Loucy (cell line): ENCODE results near the gene SCFD2.

Experiments used
- H2AFZ ChIP-seq: fragments of 200-600 bp; sonication (generic); 2 replicates; pipeline ENCODE4 v1.6.0; 2016; ENCODE audit warnings: antibody characterized with exemption, mild to moderate bottlenecking, low read length, moderate library complexity
- H3F3A ChIP-seq: fragments of 200-600 bp; 2 replicates; pipeline ENCODE4 v1.6.0; 2016; ENCODE audit warnings: antibody characterized with exemption, low read depth, mild to moderate bottlenecking
- H3K27me3 ChIP-seq: fragments of 200-600 bp; sonication (generic); 2 replicates; pipeline ENCODE4 v1.6.1; 2014; ENCODE audit warnings: low read length, mild to moderate bottlenecking; ENCODE audit not compliant: insufficient read depth, poor library complexity, severe bottlenecking
- H3K36me3 ChIP-seq: fragments of 200-600 bp; sonication (generic); 2 replicates; pipeline ENCODE4 v1.6.1; 2016; ENCODE audit warnings: low read length; ENCODE audit not compliant: insufficient read depth
- H3K4me1 ChIP-seq: fragments of 200-600 bp; sonication (generic); 2 replicates; pipeline ENCODE4 v1.5.1; 2014; ENCODE audit warnings: low read length, mild to moderate bottlenecking; ENCODE audit not compliant: insufficient read depth, poor library complexity, severe bottlenecking
- H3K4me2 ChIP-seq: fragments of 200-600 bp; sonication (generic); 2 replicates; pipeline ENCODE4 v1.6.0; 2014; ENCODE audit warnings: antibody characterized with exemption, low read length, low read depth, mild to moderate bottlenecking; ENCODE audit not compliant: poor library complexity, severe bottlenecking
- H3K4me3 ChIP-seq: fragments of 200-600 bp; sonication (generic); 2 replicates; pipeline ENCODE4 v1.5.1; 2014; ENCODE audit warnings: low read length, mild to moderate bottlenecking, mixed read lengths; ENCODE audit not compliant: poor library complexity, severe bottlenecking
- H3K79me2 ChIP-seq: fragments of 200-600 bp; sonication (generic); 2 replicates; pipeline ENCODE4 v1.6.1; 2014; ENCODE audit warnings: low read length; ENCODE audit not compliant: insufficient read depth
- H3K9ac ChIP-seq: fragments of 200-600 bp; sonication (generic); 2 replicates; pipeline ENCODE4 v1.6.0; 2014; ENCODE audit warnings: mild to moderate bottlenecking, low read depth, low read length, moderate library complexity; ENCODE audit not compliant: poor library complexity, severe bottlenecking
- H3K9me2 ChIP-seq: fragments of 200-600 bp; sonication (generic); replicated peaks from 2 replicates; pipeline ENCODE4 v1.6.1; 2016; ENCODE audit warnings: low read depth, low read length, mixed read lengths
- H3K9me3 ChIP-seq: fragments of 200-600 bp; sonication (generic); 2 replicates; pipeline ENCODE4 v1.6.1; 2014; ENCODE audit warnings: mild to moderate bottlenecking, antibody characterized with exemption, low read length, low read depth; ENCODE audit not compliant: insufficient read depth
- H4K20me1 ChIP-seq: fragments of 200-600 bp; sonication (generic); 2 replicates; pipeline ENCODE4 v1.6.0; 2014; ENCODE audit warnings: antibody characterized with exemption, low read length, mild to moderate bottlenecking; ENCODE audit not compliant: insufficient read depth, poor library complexity, severe bottlenecking
- CTCF ChIP-seq: fragments of 200-600 bp; sonication (generic); conservative IDR thresholded peaks from 2 replicates; pipeline ENCODE4 v1.5.1; 2014; ENCODE audit warnings: mild to moderate bottlenecking, antibody characterized with exemption, low read length
- EZH2phosphoT487 ChIP-seq: fragments of 200-600 bp; IDR thresholded peaks from 2 replicates; pipeline ENCODE4 v1.6.1; 2018; ENCODE audit warnings: antibody characterized with exemption, mild to moderate bottlenecking, moderate library complexity, borderline replicate concordance

Gene SCFD2

GRCh38 chr4:53151489-53151788 lies 214.4 kb downstream of the SCFD2 start:
- H3K79me2 ChIP-seq: no peaks in the 10 kb centered on the region
- no peaks in the 10 kb centered on the region for H3K36me3 ChIP-seq
- no peaks in the 10 kb centered on the region for H3K4me1 ChIP-seq
- H2AFZ ChIP-seq: no peak overlapping the region
- H3F3A ChIP-seq: no peaks in the 10 kb centered on the region
- no peaks in the 10 kb centered on the region for H3K9me3 ChIP-seq
- H3K4me2 ChIP-seq: no peak overlapping the region
- no peaks in the 10 kb centered on the region for H3K27me3 ChIP-seq
- no peaks in the 10 kb centered on the region for H4K20me1 ChIP-seq
- H3K9me2 ChIP-seq: no peaks in the 10 kb centered on the region
- TF ChIP-seq CTCF (no peak), EZH2phosphoT487 (no peak)
- H3K4me3 ChIP-seq: no peak overlapping the region
- H3K9ac ChIP-seq: no peak overlapping the region

- H3K9me3 ChIP-seq: no peaks in the 10 kb centered on the region
- H3K4me3 ChIP-seq: no peak overlapping the region
- H3K36me3 ChIP-seq: no peaks in the 10 kb centered on the region
- H2AFZ ChIP-seq: no peak overlapping the region
- no peaks in the 10 kb centered on the region for H3K9me2 ChIP-seq
- H3K27me3 ChIP-seq: no peaks in the 10 kb centered on the region
- no peaks in the 10 kb centered on the region for H3F3A ChIP-seq
- no peaks in the 10 kb centered on the region for H3K79me2 ChIP-seq
- no peaks in the 10 kb centered on the region for H3K4me1 ChIP-seq
- no peaks in the 10 kb centered on the region for H4K20me1 ChIP-seq
- H3K4me2 ChIP-seq: no peak overlapping the region
- no peak for TF ChIP-seq EZH2phosphoT487
- no peak for TF ChIP-seq CTCF
- no peak overlapping the region for H3K9ac ChIP-seq
Measured at GRCh38 chr4:53150631-53151488, 215.0 kb downstream of the SCFD2 start.

GRCh38 chr4:53147711-53148110 lies 218.2 kb downstream of the SCFD2 start:
- no peaks in the 10 kb centered on the region for H3K9me2 ChIP-seq
- H3K4me3 ChIP-seq: no peak overlapping the region
- H3K9ac ChIP-seq: no peak overlapping the region
- TF ChIP-seq EZH2phosphoT487: no peak
- no peak for TF ChIP-seq CTCF
- H4K20me1 ChIP-seq: no peaks in the 10 kb centered on the region
- peaks cover 3% of the 10 kb centered on the region; the same call in 1 of the 2 replicates for H3K36me3 ChIP-seq
- H3K4me1 ChIP-seq: no peaks in the 10 kb centered on the region
- no peaks in the 10 kb centered on the region for H3K79me2 ChIP-seq
- H3F3A ChIP-seq: no peaks in the 10 kb centered on the region
- H2AFZ ChIP-seq: no peak overlapping the region
- H3K27me3 ChIP-seq: no peaks in the 10 kb centered on the region
- no peaks in the 10 kb centered on the region for H3K9me3 ChIP-seq
- H3K4me2 ChIP-seq: no peak overlapping the region
